ENCODE data around the gene ARL3.
"Not testable (repeated sequence)": the region's sequence is repeated elsewhere in the genome, so short reads cannot be mapped to it uniquely, and the experiment has no call there.

The ARL3 gene

GRCh38 chr10:102670065-102670670 lies 44.0 kb downstream of the ARL3 start:
- DNase-seq: no peak

DNA sequence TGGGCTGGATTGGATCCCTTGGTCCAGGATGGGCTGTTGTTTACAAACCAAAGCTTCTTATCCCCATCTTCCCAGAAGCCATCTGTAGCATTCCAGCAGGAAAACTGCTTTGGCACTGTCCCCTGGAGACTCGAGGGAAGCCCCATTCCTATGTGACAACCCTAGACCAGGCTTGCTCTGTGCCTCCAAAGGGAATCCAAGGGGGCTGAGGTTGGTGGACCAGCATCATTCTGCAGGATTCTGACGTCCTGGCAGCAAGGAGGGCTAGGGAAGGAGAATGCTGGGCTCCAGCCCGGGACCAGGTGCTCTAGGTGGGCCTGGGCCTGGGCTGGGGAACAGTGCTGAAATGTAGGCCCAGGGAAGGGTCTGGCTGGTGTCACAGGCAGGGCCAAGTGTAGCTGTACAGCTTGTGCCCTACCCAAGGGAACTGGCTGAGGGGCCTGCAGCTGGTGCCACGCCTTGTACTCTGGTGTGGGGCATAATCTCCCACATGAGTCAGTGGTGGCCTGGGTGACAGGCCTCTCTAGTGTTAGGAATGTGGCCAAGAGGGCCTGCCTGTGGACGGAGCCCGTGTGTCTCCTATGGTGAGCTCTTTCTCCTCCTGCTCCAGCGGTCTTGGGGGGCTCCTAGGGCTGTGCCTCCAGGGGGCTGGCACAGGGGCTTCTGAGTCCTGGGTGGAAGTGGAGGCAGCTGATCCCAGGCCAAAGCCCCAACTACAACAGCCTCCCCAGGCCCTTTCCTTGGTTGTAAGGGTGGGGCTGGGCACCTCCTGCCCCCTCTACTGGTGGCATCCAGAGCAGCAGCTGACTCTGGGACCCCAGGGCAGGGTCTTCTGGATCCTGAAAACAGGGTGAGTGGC lies 44.8 kb downstream of the ARL3 start:
- no peak for DNase-seq

DNA sequence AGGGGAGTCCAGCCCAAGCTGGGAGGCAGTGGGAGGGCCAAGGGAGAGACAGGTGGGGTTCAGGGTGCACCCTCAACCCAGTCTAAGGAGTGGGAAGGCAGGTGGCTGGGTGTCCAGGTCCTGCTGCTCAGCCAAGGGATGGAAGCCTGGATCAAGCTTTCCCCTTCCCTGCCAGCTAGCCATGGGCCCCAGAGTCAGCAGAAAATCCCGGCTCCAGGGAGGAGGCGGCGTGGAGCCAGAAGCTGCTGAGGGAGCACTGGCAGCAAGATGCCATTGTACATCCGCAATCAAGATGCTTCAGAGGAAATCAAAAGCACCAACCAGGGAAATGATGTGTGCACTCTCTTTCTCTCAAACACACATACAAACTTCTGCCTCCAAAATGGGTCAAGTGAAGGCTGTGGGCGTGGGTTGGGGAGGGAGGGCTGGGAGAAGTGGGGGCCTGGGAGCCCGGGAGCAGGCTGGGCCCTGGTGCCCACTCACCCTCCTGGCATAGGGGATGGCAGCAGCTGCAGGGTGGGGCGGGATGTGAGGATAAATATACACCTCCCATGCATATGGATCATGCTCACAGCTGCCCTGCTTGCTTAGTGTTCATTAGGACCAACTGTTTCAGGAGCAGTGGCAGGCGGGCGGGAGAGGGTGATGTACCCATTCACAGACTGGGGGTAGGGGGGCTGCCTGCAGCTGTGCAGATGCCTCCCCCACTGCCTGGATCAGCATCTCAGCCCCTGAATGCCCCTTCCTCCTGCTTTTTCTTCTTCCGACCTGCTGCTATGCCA lies 45.7 kb downstream of the ARL3 start:
- DNase-seq: no peak

DNA sequence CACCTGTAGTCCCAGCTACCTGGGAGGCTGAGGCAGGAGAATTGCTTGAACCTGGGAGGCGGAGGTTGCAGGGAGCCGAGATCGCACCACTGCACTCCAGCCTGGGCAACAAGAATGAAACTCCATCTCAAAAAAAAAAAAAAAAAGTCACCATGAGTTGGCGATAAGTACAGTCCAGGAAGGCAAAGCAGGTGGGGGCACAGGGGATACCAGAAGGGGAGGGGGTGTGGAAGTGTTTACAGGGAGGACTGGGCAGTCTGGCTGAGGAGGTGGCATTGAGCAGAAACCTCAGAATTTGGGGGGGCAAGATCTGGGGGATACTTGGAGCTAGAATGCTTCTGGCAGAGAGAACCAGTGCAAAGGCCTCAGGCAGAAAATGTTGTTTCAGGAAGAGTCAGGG lies 46.8 kb downstream of the ARL3 start:
- not testable (repeated sequence) for DNase-seq

- no peak for DNase-seq
Measured at GRCh38 chr10:102665904-102666509, 48.2 kb downstream of the ARL3 start.

- DNase-seq: no peak
Measured at GRCh38 chr10:102661658-102662028, 52.6 kb downstream of the ARL3 start.

GRCh38 chr10:102660888-102661657 lies 53.1 kb downstream of the ARL3 start:
- peak; percentile 71 for DNase-seq

- DNase-seq: no peak
Measured at GRCh38 chr10:102658802-102659201, 55.4 kb downstream of the ARL3 start.

DNA sequence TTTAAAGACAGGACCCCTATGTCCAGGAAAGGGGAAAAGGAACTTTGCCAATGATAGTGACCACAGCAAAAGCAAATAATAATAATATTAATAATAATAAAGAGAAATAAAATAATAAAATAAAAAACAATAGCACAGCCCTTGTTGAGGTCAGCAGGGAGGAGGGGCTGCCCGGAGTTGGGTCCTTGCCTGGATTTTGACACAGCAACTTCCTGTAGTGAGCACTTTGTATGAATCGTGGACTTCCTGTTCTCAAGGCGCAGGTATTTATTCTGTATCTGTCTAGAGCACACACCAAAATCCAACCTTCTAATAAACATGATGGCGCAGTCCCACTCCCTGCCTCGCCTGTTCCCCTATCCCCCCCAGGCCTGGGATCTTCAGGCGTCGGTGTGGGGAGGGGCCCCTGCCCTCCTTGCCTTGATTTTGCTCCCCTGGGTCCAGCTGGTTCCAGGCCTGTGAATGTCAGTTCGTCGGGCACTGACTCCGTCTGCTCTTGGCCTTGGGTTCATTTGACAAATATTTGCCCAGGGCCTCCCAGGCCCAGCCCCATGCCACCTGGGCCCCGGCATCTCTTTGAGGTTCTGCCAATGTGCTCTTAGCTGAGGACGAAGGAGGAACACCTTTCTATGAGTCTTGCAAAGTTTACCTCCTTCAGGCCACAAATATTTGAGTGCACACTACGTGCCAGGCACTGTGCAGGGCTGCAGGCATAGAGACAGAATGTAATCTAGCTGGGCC lies 56.0 kb downstream of the ARL3 start:
- DNase-seq: no peak

DNA sequence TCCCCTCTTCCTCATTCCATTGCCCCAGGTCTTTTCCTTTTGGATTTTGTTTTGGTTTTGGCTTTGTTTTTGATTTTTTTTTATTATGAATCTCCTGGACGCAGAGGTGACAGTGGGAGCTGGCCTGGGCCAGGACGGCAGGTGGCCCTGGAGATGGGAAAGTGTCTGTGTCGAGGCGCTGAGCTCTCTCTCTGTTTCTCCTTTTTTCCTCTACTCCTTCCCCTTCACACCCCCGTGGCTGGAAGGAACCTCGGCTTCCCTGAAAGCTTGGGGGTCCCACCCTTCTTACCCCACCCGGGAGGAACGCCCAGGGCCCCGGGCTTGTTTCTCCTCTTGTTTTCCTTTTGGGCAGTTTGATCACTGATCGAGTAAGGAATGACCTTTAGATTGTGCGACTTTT lies 56.7 kb downstream of the ARL3 start:
- no peak for DNase-seq

GRCh38 chr10:102656791-102657371 lies 57.3 kb downstream of the ARL3 start:
- DNase-seq: no peak

DNA sequence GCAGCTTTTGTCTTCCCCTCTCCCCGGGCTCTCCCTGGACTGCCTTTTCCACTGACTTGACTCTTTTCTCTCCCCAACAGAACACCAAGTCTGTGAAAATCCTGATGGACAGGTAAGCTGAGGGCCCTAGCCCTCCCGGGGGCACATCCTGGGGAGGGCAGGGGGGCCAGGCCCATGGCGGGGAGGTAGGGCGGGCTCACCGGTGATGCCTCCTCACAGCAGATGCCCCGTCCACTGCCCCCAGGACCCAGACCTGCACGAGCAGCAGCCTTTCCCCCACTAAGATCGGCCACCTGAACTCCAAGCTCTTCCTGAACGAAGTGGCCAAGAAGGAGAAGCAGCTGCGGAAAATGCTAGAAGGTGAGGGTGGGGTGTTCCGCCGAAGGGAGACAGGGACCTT lies 58.2 kb downstream of the ARL3 start:
- no peak for DNase-seq

DNA sequence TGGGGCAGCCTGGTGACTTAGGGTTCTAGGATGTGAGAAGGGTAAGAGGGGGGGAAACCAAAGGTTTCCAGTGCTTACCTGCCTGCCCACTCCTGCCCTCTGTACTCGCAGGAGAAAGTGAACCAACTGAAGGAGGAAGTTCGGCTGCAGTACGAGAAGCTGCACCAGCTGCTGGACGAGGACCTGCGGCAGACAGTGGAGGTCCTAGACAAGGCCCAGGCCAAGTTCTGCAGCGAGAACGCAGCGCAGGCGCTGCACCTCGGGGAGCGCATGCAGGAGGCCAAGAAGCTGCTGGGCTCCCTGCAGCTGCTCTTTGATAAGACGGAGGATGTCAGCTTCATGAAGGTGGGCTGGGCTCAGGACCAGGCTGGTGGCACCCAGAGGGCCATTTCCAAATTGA lies 59.2 kb downstream of the ARL3 start:
- no peak for DNase-seq

DNA sequence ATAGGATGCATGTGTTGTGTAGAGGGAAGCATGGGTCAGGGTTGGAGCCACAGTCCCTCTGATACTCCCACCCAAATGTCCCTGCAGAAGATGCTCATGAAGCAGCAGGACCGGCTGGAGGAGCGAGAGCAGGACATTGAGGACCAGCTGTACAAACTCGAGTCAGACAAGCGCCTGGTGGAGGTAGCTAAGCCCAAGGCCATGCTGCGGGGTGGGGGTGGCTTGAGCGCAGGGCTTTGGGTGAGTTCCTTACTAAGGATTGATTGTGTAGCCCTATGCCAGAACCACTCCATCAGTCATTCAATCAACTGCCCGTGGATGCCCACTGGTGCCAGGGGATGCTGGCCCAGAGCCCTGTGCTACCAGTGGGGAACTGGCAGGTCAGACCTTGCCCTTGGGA lies 59.6 kb downstream of the ARL3 start:
- no peak for DNase-seq

DNA sequence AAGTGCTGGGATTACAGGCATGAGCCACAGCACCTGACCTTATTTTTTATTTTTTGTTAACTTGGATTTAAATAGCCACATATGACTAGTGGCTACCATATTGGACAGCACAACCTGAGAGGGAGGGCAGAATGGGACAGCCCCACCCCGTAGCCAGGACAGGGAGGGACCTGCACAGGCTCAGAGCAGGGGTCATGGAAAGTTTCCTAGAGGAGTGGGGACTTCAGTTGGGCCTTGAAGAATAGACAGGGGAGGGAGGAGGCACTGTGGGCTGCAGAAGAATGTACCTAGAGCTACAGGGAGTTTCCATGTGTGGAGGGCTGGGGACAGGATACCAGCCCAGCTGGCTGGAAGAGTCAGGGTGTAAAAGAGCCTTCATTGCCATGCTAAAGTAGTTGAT lies 61.1 kb downstream of the ARL3 start:
- no peak for DNase-seq

DNA sequence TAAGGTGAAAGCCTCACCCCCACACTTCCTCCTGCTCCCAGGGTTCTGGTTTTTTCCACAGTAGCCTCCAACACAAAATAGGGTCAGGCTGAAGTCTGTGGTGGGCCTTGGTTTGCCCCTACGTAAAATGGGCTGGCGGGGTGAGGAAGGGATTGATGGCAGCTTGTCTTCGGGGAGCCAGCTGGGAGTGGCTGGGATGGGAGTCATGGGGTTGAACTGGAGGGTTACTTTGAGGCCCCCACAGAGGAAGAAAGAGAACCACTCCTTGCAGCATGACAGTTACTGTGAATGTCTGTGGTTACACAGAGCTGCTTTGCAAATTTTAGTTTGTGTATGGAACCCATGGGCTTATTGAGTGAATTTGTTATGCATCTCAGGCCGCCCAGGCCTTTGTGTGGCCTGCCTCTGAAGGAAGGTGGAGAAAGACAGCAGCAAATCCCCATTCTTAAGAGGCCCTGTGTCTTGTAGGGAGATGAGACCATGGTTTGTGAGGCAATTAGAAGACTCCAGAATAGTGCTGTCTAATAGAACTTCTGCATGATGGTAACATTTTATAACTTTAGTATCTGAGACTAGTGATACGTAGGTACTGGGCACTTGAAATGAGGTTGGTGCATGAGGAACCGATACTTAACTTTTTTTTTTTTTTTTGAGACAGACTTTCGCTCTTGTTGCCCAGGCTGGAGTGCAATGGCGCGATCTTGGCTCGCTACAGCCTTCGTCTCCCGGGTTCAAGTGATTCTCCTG lies 61.9 kb downstream of the ARL3 start:
- DNase-seq: no peak

- no peak for DNase-seq
Measured at GRCh38 chr10:102651455-102652169, 62.6 kb downstream of the ARL3 start.

DNA sequence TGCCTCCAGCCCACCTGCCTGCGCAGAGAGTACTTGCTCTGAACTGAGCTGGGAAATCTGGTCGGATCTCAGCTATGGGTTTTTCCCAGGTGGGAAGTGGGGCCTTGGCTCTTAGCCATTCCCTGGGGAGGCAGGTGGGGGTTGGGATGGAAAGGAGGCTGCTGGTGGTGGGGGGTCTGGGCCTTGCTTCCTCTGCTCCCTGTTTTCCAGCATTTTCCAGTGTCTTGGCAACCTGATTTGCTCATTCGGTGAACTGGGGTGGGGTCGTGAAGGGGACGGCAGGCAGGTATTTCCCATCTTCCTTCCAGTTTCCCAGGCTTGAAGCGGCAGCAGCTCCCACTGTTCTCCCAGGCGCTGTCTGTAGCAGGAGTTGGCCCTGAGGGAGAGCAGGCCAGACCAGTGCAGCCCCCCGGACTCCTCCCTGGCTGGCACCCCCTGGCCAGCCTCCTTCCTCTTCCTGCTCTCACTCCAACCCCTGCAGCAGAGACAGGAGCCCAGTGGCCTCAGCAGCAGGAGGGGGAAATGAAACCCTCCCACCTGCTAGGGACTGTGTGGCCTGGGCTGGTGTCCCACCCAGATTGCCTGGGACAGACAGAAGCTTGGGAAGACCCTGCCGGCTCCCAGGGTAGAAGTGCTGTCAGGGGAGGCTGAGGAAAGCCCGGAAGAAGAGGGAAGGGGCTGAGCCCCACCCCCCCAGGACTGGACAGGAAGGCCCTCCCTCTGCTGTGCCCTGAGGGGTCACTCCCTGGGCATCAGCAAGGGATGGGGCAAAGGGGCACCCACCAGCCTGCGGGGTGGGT lies 63.3 kb downstream of the ARL3 start:
- no peak for DNase-seq
